OCI-LY7 (cell line): Measurements from ENCODE around the gene ACTL8. TPM values are rescaled to one million over a fixed set of nuclear protein-coding genes. Genes with fewer than 3 reads are reported as not detected.

Source experiments
- BruUV-seq: library from RNA; stranded (reverse); fragments of 400-500 nt; replicated peaks from 2 replicates; lab custom pipeline; 2021; lab: Mats Ljungman, UMichigan
- CTCF ChIA-PET: fragments of 300-600 bp; sonication (Branson Sonifier 250); formaldehyde crosslinking; loops from one replicate; lab custom pipeline; 2022; ENCODE audit warnings: antibody characterized with exemption; ENCODE audit not compliant: unreplicated experiment; lab: Charles Lee
- POLR2A ChIA-PET: fragments of 300-600 bp; sonication (Branson Sonifier 250); formaldehyde crosslinking; loops from one replicate; lab custom pipeline; 2022; ENCODE audit warnings: antibody characterized with exemption; lab: Charles Lee
- DNase-seq: peaks from one replicate; pipeline ENCODE4 v3.0.0-alpha.2; 2015; ENCODE audit warnings: low spot score
- H2AFZ ChIP-seq: fragments of 200-600 bp; sonication (generic), shearing (Covaris generic); 2 replicates; pipeline ENCODE4 v1.6.1; 2014; ENCODE audit warnings: mild to moderate bottlenecking, antibody characterized with exemption, low read length, moderate library complexity
- H3K27ac ChIP-seq: fragments of 200-600 bp; sonication (generic); 2 replicates; pipeline ENCODE4 v1.5.1; 2014; ENCODE audit warnings: mixed run types, low read depth, mild to moderate bottlenecking, moderate library complexity, low read length, inconsistent platforms; ENCODE audit not compliant: poor library complexity, severe bottlenecking
- H3K36me3 ChIP-seq: fragments of 200-600 bp; sonication (generic); 2 replicates; pipeline ENCODE4 v1.6.1; 2014; ENCODE audit warnings: mild to moderate bottlenecking, antibody characterized with exemption, low read length, moderate library complexity, mixed read lengths; ENCODE audit not compliant: insufficient read depth
- H3K4me1 ChIP-seq: fragments of 200-600 bp; sonication (generic); 2 replicates; pipeline ENCODE4 v1.5.1; 2014; ENCODE audit warnings: mild to moderate bottlenecking, low read length; ENCODE audit not compliant: insufficient read depth, poor library complexity, severe bottlenecking
- H3K4me2 ChIP-seq: fragments of 200-600 bp; sonication (generic); 2 replicates; pipeline ENCODE4 v1.6.1; 2014; ENCODE audit warnings: mild to moderate bottlenecking, low read length
- H3K4me3 ChIP-seq: fragments of 200-600 bp; sonication (generic); 2 replicates; pipeline ENCODE4 v1.5.1; 2014; ENCODE audit warnings: mild to moderate bottlenecking, low read depth, low read length; ENCODE audit not compliant: poor library complexity, severe bottlenecking
- H3K79me2 ChIP-seq: fragments of 200-600 bp; sonication (generic); 2 replicates; pipeline ENCODE4 v1.6.1; 2016; ENCODE audit warnings: low read depth, mild to moderate bottlenecking, low read length, moderate library complexity, mixed read lengths; ENCODE audit not compliant: insufficient read depth
- H3K9me2 ChIP-seq: fragments of 200-600 bp; sonication (generic); 2 replicates; pipeline ENCODE4 v1.6.1; 2016; ENCODE audit warnings: mild to moderate bottlenecking, low read length, mixed read lengths; ENCODE audit not compliant: insufficient read depth
- H3K9me3 ChIP-seq: fragments of 200-600 bp; sonication (generic); 2 replicates; pipeline ENCODE4 v1.6.1; 2014; ENCODE audit warnings: mild to moderate bottlenecking, mixed run types, low read length, mixed read lengths
- H4K20me1 ChIP-seq: fragments of 200-600 bp; sonication (generic); 2 replicates; pipeline ENCODE4 v1.6.1; 2014; ENCODE audit warnings: mild to moderate bottlenecking, antibody characterized with exemption, low read length, moderate library complexity, mixed read lengths; ENCODE audit not compliant: insufficient read depth
- EZH2phosphoT487 ChIP-seq: fragments of 200-600 bp; sonication (generic); IDR thresholded peaks from 2 replicates; pipeline ENCODE4 v1.6.1; 2018; ENCODE audit warnings: low read depth, borderline replicate concordance, mild to moderate bottlenecking, mixed run types, antibody characterized with exemption, low read length, moderate library complexity, mixed read lengths
- intact Hi-C: fragments of 100-400 bp; cut with micrococcal nuclease; formaldehyde crosslinking; loops from one replicate; pipeline ENCODE4 v1.10.0; 2022; ENCODE audit not compliant: unreplicated experiment
- total RNA-seq, 2 experiments: library from RNA; depleted of rRNA in 1 of 2; stranded (reverse); fragments of >200 nt in 1 of 2; shearing (Covaris generic) in 1 of 2; gene quantifications; 2 replicates each; pipeline ENCODE4 v1.2.3, GENCODE V29; 2014 to 2022
- TF ChIP-seq, protein P1 (sequence below): fragments of 200-600 bp; sonication (generic); conservative IDR thresholded peaks from 2 replicates; pipeline ENCODE4 v1.5.1; 2014; ENCODE audit warnings: mild to moderate bottlenecking, antibody characterized with exemption, low read length, moderate library complexity, mixed read lengths

ACTL8 gene
- total RNA-seq, 2 experiments from 2014 or later: not detected

DNA sequence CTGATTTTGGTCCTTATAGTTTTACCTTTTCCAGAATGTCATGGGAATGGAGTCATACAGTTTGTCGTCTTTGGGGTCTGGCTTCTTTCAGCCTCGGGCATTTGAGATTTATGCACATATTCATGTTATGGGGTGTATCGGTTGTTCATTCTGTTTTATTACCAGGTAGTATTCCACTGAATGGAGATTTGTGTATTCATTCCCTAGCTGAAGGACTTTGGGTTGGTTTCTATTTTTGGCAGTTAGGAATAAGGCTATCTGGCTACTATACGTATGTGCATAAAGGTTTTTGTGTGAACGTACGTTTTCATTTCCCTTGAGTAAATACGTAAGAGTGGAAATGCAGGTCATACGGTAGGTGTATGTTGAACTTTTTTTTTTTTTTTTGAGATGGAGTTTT, 65.1 kb downstream of the ACTL8 start:
- intact Hi-C loops: no loop called here
- no TSS peak for BruUV-seq

GRCh38 chr1:17822741-17823426, 67.8 kb downstream of the ACTL8 start:
- Histone ChIP-seq H3K4me3 (no peak overlapping the region), H3K9me2 (no peaks in the 10 kb centered on the region), H3K4me1 (no peaks in the 10 kb centered on the region), H3K36me3 (no peaks in the 10 kb centered on the region), H3K79me2 (no peaks in the 10 kb centered on the region), H4K20me1 (no peaks in the 10 kb centered on the region), H3K27ac (no peak overlapping the region), H2AFZ (no peak overlapping the region), H3K4me2 (no peak overlapping the region), H3K9me3 (no peaks in the 10 kb centered on the region)
- DNase-seq: no peak
- no TSS peak for BruUV-seq
- no peak for TF ChIP-seq EZH2phosphoT487
- TF ChIP-seq, protein P1, sequence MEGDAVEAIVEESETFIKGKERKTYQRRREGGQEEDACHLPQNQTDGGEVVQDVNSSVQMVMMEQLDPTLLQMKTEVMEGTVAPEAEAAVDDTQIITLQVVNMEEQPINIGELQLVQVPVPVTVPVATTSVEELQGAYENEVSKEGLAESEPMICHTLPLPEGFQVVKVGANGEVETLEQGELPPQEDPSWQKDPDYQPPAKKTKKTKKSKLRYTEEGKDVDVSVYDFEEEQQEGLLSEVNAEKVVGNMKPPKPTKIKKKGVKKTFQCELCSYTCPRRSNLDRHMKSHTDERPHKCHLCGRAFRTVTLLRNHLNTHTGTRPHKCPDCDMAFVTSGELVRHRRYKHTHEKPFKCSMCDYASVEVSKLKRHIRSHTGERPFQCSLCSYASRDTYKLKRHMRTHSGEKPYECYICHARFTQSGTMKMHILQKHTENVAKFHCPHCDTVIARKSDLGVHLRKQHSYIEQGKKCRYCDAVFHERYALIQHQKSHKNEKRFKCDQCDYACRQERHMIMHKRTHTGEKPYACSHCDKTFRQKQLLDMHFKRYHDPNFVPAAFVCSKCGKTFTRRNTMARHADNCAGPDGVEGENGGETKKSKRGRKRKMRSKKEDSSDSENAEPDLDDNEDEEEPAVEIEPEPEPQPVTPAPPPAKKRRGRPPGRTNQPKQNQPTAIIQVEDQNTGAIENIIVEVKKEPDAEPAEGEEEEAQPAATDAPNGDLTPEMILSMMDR: no peak
- intact Hi-C loops: no loop called here
- ChIA-PET CTCF (no interaction called here), POLR2A (no interaction called here)

More for the DNA sequence above, 65.1 kb downstream of the ACTL8 start:
- H3K4me2 ChIP-seq: no peak overlapping the region
- no peak for TF ChIP-seq EZH2phosphoT487
- TF ChIP-seq, protein P1: no peak
- no peaks in the 10 kb centered on the region for H3K4me1 ChIP-seq
- H3K9me2 ChIP-seq: no peaks in the 10 kb centered on the region
- CTCF ChIA-PET: no interaction called here
- no peak overlapping the region for H3K4me3 ChIP-seq
- no peaks in the 10 kb centered on the region for H3K9me3 ChIP-seq
- H3K27ac ChIP-seq: no peak overlapping the region
- no peaks in the 10 kb centered on the region for H4K20me1 ChIP-seq
- no peaks in the 10 kb centered on the region for H3K36me3 ChIP-seq
- no peak for DNase-seq
- H3K79me2 ChIP-seq: no peaks in the 10 kb centered on the region
- H2AFZ ChIP-seq: no peak overlapping the region
- POLR2A ChIA-PET: no interaction called here
